ENCODE data around the gene TRPV4.

Gene TRPV4

GRCh38 chr12:109875572-109876131, 42.5 kb upstream of the TRPV4 start (continued):
- TF ChIP-seq ZBTB26 (tag by site-specific recombination; optimal IDR thresholded peaks at IDR 0.05) (no peak), KLF1 (tag by site-specific recombination; IDR thresholded peaks at IDR 0.05) (0 out of 2 replicates have a peak, but pooled peaks have one; percentile 36), ZBTB20 (tag by site-specific recombination; IDR thresholded peaks at IDR 0.05) (no peak), ZNF211 (tag by site-specific recombination; IDR thresholded peaks at IDR 0.05; ENCODE audit: low read depth) (no peak), ZNF529 (tag by site-specific recombination; IDR thresholded peaks at IDR 0.05; ENCODE audit: insufficient replicate concordance) (no peak), ZNF2 (tag by site-specific recombination; IDR thresholded peaks at IDR 0.05) (no peak), MZF1 (tag by site-specific recombination; IDR thresholded peaks at IDR 0.05; ENCODE audit: borderline replicate concordance) (peak; percentile 98; the same call in 1 of the 2 replicates), ZNF626 (tag by site-specific recombination; IDR thresholded peaks at IDR 0.05) (no peak), KLF16 (tag by site-specific recombination; IDR thresholded peaks at IDR 0.05) (no peak), ZNF510 (tag by site-specific recombination; IDR thresholded peaks at IDR 0.05; ENCODE audit: insufficient replicate concordance) (no peak), HOXD13 (CRISPR knock-in tag; IDR thresholded peaks at IDR 0.05; ENCODE audit: borderline replicate concordance) (no peak), ZNF223 (tag by site-specific recombination; IDR thresholded peaks at IDR 0.05) (no peak), ZNF660 (tag by site-specific recombination; IDR thresholded peaks at IDR 0.05) (no peak), ZBTB48 (tag by site-specific recombination; IDR thresholded peaks at IDR 0.05) (no peak), GFI1B (tag by site-specific recombination; IDR thresholded peaks at IDR 0.05) (no peak), ZNF121 (tag by site-specific recombination; IDR thresholded peaks at IDR 0.05) (no peak), ZNF426 (tag by site-specific recombination; IDR thresholded peaks at IDR 0.05) (no peak), BCL6B (tag by site-specific recombination; IDR thresholded peaks at IDR 0.05) (no peak), IKZF3 (tag by site-specific recombination; IDR thresholded peaks at IDR 0.05) (peak; percentile 55; the same call in 1 of the 2 replicates), SP7 (tag by site-specific recombination; IDR thresholded peaks at IDR 0.05) (peak; percentile 80), ZBTB7A (tag by site-specific recombination; IDR thresholded peaks at IDR 0.05; ENCODE audit: low read depth) (no peak), KLF9 (tag by site-specific recombination; IDR thresholded peaks at IDR 0.05; ENCODE audit: low read depth) (no peak), SCRT2 (tag by site-specific recombination; IDR thresholded peaks at IDR 0.05) (peak; percentile 86), ZNF670 (tag by site-specific recombination; IDR thresholded peaks at IDR 0.05; ENCODE audit: low read depth) (no peak), HOXA7 (CRISPR knock-in tag; IDR thresholded peaks at IDR 0.05; ENCODE audit: borderline replicate concordance) (no peak), ZNF571 (tag by site-specific recombination; IDR thresholded peaks at IDR 0.05) (no peak)
- TF ChIP-seq, protein P1, sequence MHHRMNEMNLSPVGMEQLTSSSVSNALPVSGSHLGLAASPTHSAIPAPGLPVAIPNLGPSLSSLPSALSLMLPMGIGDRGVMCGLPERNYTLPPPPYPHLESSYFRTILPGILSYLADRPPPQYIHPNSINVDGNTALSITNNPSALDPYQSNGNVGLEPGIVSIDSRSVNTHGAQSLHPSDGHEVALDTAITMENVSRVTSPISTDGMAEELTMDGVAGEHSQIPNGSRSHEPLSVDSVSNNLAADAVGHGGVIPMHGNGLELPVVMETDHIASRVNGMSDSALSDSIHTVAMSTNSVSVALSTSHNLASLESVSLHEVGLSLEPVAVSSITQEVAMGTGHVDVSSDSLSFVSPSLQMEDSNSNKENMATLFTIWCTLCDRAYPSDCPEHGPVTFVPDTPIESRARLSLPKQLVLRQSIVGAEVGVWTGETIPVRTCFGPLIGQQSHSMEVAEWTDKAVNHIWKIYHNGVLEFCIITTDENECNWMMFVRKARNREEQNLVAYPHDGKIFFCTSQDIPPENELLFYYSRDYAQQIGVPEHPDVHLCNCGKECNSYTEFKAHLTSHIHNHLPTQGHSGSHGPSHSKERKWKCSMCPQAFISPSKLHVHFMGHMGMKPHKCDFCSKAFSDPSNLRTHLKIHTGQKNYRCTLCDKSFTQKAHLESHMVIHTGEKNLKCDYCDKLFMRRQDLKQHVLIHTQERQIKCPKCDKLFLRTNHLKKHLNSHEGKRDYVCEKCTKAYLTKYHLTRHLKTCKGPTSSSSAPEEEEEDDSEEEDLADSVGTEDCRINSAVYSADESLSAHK (tag by site-specific recombination; IDR thresholded peaks at IDR 0.05) = no peak
- TF ChIP-seq, protein P2, sequence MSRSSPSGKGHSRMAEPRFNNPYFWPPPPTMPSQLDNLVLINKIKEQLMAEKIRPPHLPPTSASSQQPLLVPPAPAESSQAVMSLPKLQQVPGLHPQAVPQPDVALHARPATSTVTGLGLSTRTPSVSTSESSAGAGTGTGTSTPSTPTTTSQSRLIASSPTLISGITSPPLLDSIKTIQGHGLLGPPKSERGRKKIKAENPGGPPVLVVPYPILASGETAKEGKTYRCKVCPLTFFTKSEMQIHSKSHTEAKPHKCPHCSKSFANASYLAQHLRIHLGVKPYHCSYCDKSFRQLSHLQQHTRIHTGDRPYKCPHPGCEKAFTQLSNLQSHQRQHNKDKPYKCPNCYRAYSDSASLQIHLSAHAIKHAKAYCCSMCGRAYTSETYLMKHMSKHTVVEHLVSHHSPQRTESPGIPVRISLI (tag by site-specific recombination; IDR thresholded peaks at IDR 0.05) = no peak
- TF ChIP-seq, protein P3, sequence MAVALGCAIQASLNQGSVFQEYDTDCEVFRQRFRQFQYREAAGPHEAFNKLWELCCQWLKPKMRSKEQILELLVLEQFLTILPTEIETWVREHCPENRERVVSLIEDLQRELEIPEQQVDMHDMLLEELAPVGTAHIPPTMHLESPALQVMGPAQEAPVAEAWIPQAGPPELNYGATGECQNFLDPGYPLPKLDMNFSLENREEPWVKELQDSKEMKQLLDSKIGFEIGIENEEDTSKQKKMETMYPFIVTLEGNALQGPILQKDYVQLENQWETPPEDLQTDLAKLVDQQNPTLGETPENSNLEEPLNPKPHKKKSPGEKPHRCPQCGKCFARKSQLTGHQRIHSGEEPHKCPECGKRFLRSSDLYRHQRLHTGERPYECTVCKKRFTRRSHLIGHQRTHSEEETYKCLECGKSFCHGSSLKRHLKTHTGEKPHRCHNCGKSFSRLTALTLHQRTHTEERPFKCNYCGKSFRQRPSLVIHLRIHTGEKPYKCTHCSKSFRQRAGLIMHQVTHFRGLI (tag by site-specific recombination; IDR thresholded peaks at IDR 0.05) = peak; percentile 97
- TF ChIP-seq, protein P4, sequence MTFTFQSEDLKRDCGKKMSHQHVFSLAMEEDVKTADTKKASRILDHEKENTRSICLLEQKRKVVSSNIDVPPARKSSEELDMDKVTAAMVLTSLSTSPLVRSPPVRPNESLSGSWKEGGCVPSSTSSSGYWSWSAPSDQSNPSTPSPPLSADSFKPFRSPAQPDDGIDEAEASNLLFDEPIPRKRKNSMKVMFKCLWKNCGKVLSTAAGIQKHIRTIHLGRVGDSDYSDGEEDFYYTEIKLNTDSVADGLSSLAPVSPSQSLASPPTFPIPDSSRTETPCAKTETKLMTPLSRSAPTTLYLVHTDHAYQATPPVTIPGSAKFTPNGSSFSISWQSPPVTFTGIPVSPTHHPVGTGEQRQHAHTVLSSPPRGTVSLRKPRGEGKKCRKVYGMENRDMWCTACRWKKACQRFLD (tag by site-specific recombination; IDR thresholded peaks at IDR 0.05) = no peak
